OCI-LY1 (cell line): ENCODE data around the gene NECTIN1.

ENCODE experiments used
- EZH2 ChIP-seq: fragments of 200-600 bp; sonication (generic), shearing (Covaris generic); IDR thresholded peaks from 2 replicates; pipeline ENCODE4 v1.8.0; 2017; ENCODE audit warnings: borderline replicate concordance, mixed run types, mild to moderate bottlenecking, antibody characterized with exemption, low read length, moderate library complexity, mixed read lengths
- TF ChIP-seq, protein P1 (sequence below): fragments of 200-600 bp; sonication (generic), shearing (Covaris generic); IDR thresholded peaks from 2 replicates; pipeline ENCODE4 v1.5.1; 2017; ENCODE audit warnings: mild to moderate bottlenecking, antibody characterized with exemption, low read length, moderate library complexity, mixed read lengths

GRCh38 chr11:119747868-119748660 is 19.1 kb upstream of the NECTIN1 start:
- TF ChIP-seq, protein P1, sequence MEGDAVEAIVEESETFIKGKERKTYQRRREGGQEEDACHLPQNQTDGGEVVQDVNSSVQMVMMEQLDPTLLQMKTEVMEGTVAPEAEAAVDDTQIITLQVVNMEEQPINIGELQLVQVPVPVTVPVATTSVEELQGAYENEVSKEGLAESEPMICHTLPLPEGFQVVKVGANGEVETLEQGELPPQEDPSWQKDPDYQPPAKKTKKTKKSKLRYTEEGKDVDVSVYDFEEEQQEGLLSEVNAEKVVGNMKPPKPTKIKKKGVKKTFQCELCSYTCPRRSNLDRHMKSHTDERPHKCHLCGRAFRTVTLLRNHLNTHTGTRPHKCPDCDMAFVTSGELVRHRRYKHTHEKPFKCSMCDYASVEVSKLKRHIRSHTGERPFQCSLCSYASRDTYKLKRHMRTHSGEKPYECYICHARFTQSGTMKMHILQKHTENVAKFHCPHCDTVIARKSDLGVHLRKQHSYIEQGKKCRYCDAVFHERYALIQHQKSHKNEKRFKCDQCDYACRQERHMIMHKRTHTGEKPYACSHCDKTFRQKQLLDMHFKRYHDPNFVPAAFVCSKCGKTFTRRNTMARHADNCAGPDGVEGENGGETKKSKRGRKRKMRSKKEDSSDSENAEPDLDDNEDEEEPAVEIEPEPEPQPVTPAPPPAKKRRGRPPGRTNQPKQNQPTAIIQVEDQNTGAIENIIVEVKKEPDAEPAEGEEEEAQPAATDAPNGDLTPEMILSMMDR = no peak
- TF ChIP-seq EZH2 = no peak
